HG03064 (cell line): ENCODE results near the gene MCF2L2.
"Not testable (repeated sequence)": the region's sequence is repeated elsewhere in the genome, so short reads cannot be mapped to it uniquely, and the experiment has no call there.

Experiments
- ATAC-seq: cut with Tn5 transposase; IDR thresholded peaks from one replicate; pipeline ENCODE4 v1.9.1; 2021; ENCODE audit warnings: low read depth; ENCODE audit not compliant: unreplicated experiment

Gene MCF2L2

DNA sequence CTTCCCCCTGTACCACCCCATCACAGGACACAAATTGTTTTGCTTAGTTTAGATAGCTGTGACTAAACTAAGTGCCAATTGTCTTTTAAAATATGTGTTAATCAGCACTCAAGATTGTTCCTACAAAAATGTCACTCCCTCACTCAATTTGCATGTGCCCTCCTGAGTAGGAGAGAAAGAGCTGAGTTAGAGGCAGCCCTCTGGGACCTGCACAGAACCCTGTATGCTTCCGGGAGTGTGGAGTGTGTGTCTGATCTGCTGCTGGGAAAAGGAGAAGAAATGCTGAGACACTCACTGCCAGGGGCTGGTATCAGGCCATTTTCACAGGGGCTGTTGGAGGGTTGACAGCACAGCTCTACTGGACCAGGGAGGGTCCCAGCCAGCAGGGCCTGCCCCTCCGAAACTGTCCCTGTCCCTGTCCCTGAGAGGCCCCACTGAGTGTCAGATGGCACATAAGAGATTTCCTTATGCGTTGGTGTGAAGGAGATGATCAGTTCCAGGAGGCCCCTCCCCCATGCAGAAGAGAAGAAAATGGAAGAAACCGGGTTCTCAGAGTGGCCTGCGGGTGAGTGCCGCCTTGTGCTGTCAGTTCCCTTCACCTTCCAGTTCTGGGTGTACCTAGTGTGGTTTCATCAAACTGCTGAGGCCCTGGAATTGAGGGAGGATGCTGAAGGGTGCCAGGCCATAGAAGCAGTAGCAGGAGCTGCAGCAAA lies 179.3 kb downstream of the MCF2L2 start:
- no peak for ATAC-seq

DNA sequence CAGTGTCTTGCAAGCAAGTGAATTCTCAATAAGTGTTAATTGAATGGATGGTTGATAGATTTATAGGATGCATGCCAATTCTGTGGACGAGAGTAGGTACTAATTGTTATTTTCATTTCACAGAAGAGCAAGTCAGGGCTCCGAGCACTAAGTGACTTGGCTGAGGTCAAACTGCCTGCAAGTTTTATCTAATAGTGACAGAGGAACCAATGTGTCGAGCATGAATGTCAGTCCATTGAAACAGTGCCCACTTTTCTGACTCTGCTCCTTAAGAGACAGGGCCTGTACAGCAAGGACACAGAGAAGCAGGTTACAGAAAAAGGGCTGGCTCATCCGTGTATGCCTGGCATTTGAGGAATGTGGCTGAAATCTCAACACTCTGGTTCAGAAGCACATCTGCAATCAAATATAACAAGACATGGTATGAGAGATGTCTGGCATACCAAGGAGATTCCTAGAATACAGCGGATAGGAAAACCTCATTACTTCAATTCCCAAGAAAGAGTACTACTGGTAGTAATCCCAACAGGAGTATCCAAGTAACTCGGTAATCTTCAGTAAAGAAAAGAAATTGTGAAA lies 181.3 kb downstream of the MCF2L2 start:
- ATAC-seq, result no peak

DNA sequence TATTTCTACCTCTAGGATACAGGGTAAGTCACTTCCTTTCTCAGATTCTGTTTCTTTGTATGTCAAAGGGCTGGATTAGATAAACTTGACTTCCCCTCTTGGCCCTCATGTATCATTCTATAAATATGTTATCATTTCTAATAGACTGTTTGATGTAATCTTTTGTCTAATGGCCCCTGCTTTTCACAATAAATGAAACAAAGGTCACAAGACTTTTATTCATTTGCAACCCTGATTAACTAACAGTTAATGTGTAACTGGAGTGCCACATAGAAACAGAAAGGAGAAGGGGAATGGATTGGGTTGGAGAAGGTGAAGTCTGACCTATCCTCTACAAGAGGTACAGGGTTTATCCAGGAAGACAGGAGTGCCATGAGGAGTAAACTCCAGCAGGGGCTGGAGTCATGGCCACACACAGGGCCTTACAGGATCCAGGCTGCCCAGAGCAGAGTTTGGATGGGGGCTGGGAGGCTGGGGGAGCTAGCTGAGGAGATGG lies 183.4 kb downstream of the MCF2L2 start:
- ATAC-seq, result no peak

GRCh38 chr3:183244219-183244618 lies 184.2 kb downstream of the MCF2L2 start:
- ATAC-seq, result no peak

GRCh38 chr3:183242431-183242830 lies 186.0 kb downstream of the MCF2L2 start:
- no peak for ATAC-seq

GRCh38 chr3:183239046-183239445 lies 189.4 kb downstream of the MCF2L2 start:
- ATAC-seq, result no peak

DNA sequence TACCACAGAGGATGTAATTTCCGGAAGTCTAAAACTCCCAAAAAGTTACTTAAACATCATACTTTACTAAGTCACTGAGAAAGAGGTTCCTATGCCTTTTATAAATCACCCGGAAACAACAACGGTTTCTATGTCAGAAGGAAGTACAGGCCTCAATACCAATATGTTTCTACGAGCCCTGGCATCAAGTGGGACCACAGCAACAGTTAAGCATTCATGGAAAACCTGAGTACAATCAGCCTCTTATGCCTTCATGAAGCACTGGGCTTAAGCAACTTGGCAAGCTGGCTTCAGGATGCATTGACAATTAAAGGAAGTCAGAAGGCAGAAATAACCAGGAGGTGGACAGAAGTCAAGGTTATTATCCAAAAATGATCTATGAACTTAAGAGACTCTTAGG lies 194.5 kb downstream of the MCF2L2 start:
- ATAC-seq, result no peak

DNA sequence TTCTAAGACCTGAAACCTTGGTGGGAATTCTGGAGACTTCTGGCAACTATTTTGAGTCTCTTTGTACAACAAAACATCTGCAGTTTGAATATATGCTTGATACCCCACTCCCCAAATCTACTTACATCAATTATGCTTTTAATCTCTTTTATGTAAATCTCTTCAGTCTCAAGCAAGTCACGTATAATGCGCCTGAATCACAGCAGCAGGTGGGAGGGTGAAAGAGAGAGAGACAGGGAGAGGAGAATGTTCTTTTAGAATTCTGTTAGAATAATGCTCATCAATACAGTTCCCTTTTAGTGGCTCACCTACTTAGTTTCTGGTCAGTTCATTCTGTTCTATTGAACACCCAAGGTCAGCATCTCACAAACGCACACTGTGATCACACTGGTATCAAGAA lies 197.6 kb downstream of the MCF2L2 start:
- no peak for ATAC-seq

- ATAC-seq, result not testable (repeated sequence)
Observed at GRCh38 chr3:183230251-183230650, 198.2 kb downstream of the MCF2L2 start.

- no peak for ATAC-seq
Observed at GRCh38 chr3:183229178-183229577, 199.2 kb downstream of the MCF2L2 start.

- no peak for ATAC-seq
Observed at GRCh38 chr3:183227586-183227985, 200.8 kb downstream of the MCF2L2 start.

DNA sequence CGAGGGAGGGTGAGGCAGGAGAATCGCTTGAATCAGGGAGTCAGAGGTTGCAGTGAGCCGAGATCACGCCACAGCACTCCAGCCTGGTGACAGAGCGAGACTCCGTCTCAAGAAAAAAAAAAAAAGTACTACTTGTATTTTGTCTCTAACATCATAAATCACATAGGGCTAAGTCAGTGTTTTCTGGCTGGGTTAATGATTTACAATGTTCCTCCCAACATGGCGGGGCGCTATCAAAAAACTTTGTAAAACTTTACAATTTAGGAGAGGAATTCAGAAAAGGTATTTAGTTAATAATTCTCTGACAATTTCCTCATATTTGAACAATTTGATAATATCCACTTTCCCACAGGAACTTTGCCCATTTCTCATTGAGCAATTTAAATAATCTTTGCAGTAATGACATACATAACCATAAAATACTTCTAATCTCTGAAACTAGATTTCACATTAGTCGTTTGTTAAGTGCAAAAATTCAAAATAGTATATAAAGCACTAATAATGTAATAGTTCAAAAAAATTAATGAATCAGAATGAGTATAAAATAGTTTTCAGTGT lies 202.0 kb downstream of the MCF2L2 start:
- ATAC-seq, result no peak

DNA sequence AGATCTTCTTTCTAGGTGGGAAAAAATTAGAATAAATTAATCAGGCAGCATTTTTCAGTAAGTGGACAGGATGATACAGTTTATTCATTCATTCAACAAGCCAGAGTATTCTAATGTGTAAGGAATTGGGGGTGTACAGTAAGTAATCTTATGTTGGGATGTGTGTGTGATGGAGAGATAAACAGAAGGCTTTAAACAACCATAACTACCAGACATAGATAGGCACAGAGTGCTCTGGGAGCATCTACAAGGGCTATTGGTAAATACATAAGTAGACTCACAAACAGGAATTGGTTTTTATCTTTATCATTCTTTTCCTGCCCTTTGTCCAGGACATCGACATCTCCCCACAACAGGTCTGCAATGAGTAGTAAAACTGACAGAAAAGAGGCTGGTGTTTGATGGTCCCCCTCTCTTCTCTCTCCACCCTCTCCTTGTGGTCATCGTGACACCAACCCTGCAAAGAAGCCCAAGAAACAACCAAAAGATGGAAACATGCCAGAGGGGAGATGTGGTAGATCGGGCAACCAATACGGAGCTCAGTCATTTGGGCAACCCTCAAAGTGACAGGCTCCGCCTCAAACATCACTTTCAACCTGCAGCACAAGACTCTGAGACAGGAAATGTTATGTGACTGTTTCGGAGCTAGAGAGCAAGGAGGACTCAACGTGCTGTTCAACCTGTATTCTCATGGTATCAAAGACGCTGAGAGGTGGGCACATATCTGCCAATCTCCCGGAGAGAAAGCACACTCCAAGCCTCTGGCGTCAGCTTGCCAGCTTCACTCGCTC lies 204.0 kb downstream of the MCF2L2 start:
- ATAC-seq, result no peak

DNA sequence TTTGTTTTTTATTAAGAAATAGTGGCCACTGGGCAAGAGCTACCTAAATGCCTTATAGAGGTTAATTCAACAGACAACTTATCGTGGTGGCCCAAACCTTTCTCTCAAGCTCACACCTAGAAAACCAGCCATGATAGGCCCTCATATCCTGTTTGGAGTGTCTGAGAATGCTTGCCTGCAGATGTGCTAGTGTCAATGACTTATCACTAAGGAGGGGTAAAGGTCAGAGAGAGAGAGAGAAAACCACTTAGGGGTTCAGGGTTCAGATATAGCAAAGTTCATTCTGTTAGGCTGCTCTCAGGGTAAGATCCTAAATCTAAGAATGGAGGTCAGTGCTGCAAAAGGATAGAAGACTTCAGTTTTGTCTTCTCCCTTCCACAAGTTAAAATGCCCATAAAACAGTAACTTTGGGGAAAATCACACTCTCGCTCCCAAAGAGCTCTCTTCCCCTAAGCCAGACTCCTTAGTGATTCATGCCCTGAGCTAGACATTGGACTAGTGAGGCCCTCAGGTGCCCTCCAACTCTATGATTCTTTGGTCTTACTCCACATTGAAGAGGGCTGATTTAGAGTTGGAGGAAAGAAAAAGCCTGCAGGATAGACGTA lies 205.7 kb downstream of the MCF2L2 start:
- no peak for ATAC-seq

GRCh38 chr3:183220828-183221227 lies 207.6 kb downstream of the MCF2L2 start:
- ATAC-seq, result no peak

GRCh38 chr3:183218826-183219225 lies 209.6 kb downstream of the MCF2L2 start:
- no peak for ATAC-seq

- ATAC-seq, result no peak
Observed at GRCh38 chr3:183217548-183218332, 210.7 kb downstream of the MCF2L2 start.

- no peak for ATAC-seq
Observed at GRCh38 chr3:183215591-183216202, 212.7 kb downstream of the MCF2L2 start.

DNA sequence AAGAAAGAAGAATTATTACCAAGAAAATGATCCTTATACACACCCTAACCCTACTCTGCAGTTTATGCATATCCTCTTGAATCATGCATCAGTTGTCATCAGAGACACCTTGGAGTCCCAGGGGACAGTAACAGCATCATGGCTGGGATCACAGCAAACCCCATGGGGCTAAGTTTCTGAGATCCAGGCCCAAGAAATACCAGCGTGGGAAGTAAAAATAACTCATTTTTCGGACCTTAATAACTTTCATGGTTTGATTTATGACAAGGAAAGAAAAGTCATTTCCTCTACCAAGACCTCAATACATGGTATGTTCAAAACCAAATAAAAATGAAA lies 214.2 kb downstream of the MCF2L2 start:
- ATAC-seq, result no peak
